CD4-positive, alpha-beta T cell treated with Interleukin-15 for 4 hours (primary cell): Measurements from ENCODE around the gene DSTN.

Source experiments
- DNase-seq: peaks from one replicate; pipeline ENCODE4 v3.0.0-alpha.2; 2020; ENCODE audit warnings: low spot score

The DSTN gene

DNA sequence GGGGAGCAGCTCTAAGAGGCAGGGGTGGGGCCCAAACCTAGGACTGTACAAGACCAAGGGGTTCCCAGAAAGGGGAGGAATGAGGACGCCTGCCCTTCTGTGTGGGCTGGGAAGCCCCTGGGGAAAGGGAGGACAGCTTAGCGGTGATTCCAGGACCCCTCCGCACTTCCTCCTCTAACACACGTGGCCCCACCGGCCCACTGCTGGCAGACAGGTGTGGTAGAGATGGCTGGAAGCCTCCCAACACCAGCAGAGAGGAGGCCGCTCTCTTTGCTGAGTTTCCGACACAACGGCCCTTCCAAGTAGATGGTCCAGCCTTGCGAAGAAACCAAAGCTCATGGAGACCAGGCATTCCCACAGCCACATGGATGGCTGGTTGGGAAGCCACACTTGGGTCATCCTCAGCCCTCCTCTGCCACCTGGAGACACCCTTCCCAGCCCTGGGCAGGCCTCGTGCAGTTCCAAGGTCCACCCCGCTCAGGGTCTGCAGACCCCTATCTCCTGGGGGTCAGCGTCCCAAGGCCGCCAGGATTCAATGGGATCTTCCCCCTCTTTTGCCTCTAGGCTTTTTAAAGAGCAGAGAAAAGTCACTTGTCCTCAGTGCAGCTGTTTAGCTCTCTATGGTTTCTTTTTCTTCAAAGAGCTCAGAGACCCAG, 68.2 kb downstream of the DSTN start:
- no peak for DNase-seq

DNA sequence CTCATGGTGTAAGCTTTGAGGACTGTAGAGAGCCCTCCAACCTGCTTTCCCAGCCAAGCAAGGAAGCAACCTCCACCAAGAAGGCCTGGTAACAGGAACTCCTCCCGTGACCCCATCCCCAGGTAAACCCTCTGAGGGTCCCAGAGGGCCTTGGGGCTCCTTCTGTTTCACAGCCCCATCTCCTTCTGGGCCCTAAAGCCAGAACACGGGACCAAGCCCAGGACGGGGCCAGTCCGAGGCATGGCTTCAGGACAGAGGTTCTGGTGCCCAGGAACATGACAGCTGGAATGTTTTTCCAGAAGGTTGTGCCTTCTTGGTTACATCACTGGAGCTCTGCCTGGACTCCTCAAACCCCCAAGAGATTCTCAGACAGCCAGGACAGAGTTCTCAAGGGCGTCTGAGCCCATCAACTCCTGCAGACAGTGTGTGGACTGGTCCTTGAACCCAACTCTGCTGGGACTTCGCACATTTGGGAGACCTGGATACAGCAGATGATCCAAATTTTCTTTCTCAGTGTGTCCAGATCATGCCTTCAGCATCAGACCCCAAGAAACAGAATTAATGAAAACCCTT, 69.0 kb downstream of the DSTN start:
- no peak for DNase-seq

DNA sequence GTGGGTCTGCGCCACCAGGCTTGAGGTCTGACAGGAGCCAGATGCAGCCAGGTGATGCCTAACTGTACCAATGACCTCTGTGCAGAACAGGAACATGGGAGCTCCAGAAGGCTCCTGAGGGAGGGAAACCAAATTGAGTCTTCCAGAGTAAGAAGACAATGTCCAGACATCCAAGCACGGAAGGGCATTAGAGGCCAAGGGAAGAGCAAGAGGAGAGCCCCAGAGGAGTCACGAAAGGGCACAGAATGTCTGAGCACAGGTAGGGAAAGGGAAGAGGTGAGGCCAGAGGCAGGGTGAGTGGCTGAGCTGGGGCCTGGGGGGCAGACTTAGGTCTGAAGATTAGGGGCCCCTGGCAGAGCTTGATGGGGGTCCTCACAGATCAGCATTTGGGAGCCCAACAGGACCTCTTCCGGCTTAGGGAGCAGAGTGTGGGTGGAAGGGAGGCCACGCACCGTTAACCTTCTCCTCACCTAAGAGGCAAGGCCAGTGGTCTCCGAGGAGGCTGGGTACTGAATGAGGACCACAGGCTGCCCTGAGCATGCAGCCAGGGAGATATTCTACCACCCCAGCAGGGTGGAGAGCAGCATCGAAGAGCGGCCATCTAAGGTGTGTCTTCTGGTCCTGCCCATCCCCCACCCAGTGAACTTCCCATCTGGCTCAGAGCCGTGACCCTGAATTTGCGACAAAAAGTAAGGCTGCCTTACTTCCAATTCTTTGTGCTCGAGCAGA, 70.4 kb downstream of the DSTN start:
- no peak for DNase-seq

DNA sequence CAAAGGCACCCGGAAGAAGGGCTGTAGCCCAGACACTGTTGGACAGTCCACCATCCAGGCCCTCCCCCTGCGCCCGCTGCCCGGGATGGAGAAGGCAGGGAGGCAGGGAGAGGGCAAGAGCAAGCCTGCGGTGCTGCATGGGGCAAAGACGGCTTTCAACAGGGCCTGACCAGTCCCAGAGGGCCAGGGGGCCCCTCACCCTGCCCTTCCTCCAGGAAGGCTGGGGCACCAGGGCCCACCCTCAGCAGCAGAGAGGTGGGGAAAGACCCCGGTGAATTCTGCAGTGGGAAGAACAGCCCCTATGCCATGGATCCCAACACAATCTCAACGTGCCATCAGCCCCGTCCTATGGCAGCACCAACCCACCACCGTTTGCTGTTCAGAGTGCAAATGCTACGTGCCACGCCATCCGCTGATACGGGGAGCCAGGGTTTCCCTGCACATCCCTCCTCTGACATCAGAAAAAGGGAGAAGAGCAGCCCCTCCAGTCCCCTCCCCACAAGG, 71.1 kb downstream of the DSTN start:
- DNase-seq = no peak

DNA sequence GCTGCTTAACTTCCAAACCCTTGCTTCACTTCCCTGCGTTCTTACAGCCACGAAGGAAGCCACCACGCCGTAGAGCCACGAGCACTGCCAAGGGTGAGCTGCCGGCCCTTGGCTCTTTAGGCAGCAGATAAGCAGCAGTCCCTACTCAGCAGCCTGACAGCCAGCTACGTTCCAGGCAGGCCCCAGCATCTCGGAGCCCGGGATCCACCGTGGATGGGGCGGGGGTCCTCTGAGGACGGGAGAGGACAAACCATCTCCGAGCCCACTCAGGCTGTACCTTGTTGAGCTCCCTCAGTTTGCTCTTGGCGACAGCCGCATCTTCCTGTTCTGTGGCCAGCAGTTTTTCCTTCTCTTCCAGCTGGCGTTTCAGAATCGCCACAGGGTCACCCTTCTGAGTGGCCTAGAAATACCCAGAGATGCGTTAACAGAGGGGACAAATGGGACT, 71.7 kb downstream of the DSTN start:
- no peak for DNase-seq

DNA sequence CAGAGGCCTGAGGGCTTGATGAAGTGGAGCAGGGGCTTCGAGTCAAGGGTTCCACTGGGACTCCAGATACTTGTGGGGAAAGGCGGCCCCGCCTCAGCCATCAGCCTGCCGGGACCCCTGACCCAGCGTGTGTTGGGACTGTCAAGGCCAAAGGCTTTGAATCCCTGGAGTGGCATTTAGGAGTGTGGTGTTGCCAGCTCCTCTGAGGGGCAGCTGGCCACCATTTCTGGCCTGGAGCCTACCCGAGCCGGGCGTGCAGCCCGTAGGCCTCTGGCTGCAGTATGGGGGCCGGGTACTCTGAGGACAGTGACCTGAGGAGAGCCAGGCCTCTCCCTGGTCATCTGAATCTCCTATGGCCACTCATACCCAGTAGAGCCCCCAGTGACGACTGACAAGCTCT, 72.1 kb downstream of the DSTN start:
- DNase-seq = no peak

DNA sequence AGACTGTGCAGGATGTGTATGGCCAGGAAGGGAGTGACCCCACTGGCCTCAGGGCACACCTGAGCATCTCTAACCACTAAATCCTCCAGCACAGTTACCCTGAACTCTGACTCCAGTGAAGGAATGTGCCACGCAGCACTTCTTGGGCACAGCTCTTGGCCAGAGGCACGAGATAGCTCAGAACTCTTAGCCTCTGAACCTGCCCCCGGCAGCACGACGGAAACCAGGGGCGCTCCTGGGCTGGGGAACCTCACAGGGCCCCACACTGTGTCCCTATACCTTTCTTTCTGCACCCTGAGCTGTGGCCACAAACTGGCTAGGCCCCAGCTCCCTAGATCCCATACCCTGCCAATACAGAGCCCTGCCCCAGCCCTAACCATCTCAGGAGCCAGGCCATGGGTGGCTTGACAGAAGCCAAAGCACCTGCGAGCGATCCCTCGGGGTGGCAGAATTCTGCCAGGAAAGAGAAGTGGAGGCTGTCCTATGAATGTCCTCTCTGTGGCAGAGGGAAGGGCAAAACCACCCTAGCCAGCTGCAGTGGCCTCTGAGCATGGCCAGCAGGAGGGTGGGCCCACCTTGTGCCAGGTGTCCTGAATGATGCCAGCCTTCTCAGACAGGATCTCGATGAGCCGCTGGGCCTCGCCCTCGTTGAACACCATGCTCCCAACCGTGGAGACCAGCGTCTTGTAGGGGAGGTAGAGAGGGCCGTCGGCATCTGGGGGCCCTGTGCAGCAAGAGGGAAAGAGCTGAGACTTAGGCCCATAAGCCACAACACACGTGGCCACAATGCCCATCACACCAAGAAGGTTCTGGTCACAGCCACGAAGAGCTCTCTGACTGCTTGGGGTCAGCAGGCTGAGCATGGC, 72.8 kb downstream of the DSTN start:
- no peak for DNase-seq

DNA sequence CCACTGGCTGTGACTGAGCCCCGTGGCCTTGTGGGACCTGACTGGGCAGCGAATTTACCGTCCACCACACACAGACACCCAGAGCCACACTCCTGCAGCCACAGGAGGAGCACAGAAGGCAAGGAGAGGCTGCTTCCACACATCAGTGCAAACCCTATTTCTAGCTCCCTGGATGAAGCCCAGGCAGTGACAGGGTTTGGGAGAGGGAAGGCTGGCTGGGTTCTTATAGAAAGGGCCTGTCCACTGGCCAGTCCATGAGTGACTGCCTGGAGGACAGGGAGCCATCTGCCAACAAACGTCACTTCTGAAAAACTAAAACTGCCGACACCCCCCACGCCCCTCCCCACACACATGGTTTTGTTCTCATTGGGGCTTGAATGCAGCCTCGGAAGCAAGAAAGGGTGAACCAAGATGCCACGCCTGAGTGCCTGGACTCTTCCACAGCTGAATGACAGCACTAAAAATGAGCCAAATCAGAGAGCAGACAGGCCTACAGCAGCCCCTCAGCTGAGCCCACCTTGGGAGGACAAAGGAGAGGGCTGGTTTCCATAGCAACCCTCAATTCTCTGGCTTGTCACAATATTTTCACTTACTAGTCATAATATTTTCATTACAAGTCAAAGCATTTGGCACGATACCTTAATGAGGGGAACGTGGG, 73.8 kb downstream of the DSTN start:
- no peak for DNase-seq

DNA sequence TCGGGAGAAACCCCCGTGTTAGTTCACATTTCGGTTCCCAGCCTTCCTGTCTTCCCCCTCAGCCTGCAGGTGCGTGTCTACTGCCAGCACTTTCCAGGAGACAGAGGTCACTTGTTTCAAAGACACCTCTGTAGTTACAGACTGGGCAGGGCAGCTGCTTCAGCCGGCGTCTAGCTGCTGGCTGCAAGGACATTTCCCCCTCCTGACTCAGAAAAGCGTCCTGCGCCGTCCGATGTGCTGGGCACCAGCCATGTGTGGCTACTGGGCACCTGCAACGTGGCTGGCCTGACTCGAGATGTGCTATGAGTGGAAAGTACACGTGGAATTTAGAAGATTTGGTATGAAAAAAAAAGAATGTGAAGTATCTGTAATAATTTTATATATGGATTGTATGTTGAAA, 74.6 kb downstream of the DSTN start:
- DNase-seq = no peak

DNA sequence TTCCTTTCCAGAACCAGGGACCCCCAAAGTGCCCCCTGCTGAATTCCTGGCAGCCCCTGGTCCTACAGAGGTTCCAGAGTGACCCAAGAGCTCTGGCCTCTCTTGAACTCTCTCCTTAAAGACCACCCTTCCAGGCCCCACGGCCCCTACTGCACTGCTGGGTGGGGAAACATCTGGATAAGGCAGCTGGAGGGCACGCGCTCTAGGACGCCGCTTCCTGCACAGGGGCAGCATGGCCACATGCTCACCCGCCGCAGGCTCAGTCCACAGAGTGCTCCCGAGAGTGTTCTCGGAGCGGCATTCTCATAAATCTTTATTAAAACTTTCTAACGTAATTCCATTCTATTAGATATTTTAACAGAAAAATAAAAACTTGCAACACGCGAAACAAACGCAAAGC, 75.1 kb downstream of the DSTN start:
- DNase-seq = no peak

DNA sequence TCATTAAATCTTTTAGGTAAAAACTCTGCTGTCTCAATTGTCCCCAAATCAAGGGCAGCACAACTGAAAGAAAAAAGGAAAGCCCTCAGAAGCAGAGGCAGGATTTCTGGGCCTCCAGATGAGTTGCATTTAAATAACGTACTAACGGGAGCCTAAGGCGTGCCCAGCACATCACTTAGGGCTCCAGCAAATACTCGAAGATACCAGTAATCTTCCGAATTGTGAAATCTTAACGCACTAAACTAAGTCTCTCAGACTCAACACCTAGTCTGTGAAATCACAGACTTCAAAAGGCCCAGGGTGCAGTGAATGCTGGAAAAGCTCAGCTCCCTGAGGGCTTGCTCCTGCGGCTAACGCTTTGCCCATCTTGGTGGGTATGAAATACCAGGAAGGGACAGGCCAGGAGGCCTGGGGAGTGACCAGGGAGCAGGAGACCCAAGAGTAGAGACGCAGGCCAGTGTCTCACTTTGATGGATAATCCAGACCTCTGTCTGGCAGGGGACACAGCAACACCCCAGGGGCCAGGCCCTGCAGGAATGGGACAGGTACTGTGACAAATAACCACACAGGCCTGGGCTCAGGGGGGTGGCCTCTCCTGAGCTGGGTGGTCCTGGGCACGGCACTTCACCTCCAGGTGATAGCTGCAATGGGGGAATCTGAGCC, 75.8 kb downstream of the DSTN start:
- DNase-seq = no peak

DNA sequence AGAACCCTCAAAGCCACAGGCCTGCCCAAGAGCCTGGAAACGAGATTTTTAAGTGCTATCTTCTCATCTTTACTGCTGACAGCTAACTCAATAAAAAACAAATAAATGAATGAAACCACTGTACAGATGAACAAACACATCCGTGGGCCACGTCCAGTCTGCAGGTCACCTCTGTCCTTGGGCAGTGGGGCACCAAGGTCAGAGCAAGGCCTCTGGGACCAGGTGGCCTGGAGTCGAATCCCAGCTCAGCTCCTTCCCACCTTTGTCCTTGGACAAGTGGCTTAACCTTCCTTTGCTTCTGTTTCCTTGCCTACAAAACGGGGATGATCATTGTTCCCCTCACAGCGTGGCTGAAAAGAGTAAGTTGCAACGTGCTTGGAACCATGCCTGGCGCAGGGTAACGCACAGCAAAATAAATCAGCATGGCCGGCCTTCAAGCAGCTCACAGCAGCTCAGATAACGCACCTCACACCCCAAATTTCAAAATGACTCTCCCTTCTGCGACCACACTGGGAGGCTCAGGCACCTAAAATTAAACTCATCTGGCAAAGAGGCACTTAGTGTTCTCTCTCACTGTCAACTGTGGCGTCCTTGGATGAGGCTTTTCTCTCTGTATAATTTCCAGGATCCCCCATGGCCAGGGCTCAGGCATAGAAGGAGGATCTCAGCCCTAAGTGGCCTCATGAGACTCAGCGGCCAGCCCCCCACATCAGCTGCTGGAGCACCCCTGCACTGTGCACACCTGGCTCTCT, 76.5 kb downstream of the DSTN start:
- no peak for DNase-seq

DNA sequence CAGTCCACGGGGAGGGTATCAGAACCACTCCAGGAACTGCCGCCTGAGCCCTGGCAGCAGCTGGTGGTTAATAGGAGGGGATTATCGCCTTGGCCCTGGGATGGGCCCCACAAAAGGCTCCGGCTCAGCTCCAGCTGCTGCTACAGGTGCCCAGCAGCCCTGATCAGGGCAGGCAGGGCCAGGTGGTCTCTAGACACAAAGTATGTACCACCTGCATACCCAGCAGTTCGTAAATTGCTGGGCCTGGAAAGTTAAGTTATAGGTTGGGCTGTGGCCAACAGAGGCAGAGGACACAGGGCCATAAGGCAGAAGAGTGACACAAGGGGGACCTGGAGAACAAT, 77.1 kb downstream of the DSTN start:
- DNase-seq = no peak

DNA sequence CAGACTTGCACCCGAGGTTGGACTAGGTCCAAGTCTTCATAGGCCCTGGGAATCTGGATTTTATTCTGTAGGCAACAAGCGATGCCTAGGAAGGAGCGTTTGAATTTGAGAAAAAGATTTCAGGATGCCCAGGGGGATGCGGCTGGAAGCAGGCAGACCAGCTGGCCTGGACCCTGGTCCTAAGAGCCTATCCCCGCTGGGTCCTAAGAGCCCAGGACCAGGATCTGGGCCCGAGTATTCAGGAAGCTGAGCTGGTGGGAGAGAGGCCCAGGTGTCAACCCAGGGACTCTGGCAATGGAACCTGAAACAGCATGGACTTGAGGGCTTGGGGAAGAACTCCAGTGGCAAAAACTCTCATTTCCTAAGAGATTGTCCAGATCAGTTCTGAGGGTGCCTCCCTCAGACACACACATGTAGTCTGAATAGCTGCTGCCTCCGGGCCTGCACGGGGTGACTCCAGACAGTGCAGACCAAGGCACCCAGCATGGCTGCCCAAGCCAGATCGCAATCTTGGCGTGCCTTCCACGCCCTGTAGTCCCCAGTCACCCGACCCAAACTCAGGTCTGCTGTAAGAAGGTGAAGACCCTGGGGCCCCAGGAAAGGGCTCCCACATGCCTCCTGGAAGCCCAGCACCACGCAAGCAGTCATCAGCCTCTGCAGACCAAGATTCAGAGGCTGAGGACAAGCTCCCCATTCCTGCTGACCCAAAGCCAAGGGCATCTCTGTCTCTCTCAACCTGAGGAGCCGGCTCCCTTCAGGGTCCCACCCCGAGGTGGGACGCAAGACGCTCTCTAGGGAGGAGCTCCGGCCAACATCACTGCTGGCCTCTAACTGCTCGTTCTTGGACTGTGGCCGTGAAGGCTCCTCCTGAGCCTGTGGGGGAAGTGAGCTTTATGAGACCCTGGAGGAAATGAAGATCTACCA, 77.8 kb downstream of the DSTN start:
- DNase-seq = no peak

DNA sequence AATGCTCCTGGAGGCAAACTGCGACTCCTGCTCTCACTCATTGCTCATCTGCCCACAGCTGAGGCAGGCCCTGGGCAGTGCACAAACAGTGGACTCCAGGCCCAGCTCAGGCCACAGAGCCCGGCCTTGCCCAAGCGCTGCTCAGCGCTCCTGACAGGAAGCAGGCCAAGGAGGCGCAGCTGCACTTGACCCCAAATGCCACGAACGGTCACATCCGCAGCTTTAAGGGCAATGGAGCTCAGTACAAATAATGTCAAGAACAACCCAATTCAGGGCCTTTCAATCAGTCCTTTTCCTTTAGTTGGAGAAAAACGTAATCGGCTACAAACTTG, 78.4 kb downstream of the DSTN start:
- no peak for DNase-seq

DNA sequence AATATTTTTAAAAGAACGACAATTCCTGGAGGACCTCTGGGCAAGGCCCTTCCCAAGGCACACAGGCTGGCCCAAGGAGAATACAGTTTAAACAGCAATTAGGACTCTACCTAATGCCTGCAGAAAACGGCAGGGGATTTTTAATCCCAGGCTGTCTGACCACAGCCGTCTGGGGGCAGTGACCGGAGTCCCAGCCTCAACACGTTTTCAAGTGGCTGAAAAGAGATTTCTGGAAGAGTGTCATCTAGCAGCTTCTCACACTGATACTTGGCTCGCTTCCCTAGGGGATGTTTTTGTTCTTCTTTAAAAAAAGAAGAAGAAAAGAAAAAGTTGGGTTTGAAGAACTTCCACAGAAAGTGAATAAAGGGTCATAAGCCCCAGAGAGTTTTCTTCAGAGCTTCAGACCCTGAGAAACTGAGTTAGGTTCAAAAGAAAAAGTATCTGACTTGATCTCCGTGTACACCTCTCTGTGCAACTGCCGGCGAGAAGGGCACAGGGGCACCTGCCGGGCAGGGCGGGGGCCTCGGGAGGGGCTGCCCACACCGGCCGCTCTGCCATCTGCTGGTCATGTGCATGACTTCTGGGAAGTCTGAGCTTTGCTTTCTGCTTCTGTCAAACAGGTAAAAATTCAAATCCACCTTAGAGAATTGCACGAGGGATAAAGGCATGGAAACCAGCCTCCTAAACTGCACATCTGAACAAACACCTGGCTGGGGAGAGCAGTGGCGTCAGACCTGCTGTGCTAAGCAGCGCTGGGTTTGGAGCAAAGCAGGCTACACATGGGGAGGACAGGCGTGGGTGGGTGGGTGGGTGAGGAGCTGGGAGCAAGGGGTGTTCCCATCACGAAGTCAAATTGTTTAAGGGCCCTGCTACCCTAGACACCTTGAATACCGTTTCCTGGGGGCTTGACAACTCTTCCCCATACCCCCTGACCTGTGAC, 79.2 kb downstream of the DSTN start:
- DNase-seq = peak; percentile 12

DNA sequence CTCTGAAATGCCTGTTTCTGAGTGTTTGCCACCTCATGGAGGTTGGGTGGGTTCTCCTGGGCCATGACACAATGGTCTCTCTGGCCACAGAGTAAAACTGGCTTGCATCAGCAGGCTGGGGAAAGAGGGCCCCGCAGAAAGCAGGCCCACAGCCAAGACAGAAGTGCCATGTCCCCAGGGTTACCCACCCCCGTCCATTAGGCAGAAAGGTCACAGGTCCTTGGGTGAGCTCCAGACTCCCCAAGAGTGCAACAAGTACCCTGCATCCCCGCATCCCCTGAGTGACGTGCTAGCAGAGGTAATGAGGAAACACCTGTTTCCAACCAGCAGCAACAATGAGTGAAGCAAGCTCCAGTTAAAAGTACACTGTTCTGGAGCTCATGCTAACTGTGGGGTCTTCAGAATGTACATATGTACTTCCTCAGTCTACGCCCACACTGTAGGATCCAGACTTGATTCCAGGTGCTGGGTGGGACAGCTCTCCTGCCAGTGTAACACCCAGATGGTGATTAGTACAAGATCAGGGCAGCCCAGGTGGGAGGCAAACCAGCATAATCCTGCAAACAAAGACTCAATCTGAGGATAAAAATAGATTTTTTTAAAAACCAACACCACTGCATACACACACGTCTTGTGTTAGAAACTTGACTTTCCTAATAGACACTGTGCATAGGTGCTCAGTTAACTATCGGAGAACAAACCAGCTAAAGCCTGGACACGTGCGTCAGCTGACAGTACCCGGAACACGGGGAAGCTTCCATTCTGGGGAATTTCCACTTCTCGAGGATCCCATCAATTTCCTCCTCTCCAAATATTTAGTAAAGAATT, 80.6 kb downstream of the DSTN start:
- DNase-seq = no peak
